CD4-positive, alpha-beta T cell treated with Interleukin-12 subunit alpha and Interleukin-12 subunit beta, for 1 hour (primary cell): ENCODE results near the gene CCDC73.
A peak's percentile ranks its signal among the peaks of the same experiment; 100 is the strongest.
"Not testable (repeated sequence)": the region's sequence is repeated elsewhere in the genome, so short reads cannot be mapped to it uniquely, and the experiment has no call there.

Source experiments
- DNase-seq: peaks from one replicate; pipeline ENCODE4 v3.0.0-alpha.2; 2020

Gene CCDC73

GRCh38 chr11:32794439-32794838 lies at the start of gene CCDC73:
Gene CCDC73 (minus strand): TSS chr11:32794662. CDS start chr11:32760243, 34,419 bp downstream.
- no peak for DNase-seq

- DNase-seq, result no peak
These were observed 49.1 kb upstream of the CCDC73 start for GRCh38 chr11:32843544-32843943.

GRCh38 chr11:32840587-32840986 lies 46.1 kb upstream of the CCDC73 start:
- DNase-seq, result no peak

- no peak for DNase-seq
These were observed 44.8 kb upstream of the CCDC73 start for GRCh38 chr11:32839308-32839707.

GRCh38 chr11:32838505-32839274 lies 44.2 kb upstream of the CCDC73 start:
- no peak for DNase-seq

- no peak for DNase-seq
These were observed 42.5 kb upstream of the CCDC73 start for GRCh38 chr11:32836946-32837345.

- no peak for DNase-seq
These were observed 39.5 kb upstream of the CCDC73 start for GRCh38 chr11:32833921-32834320.

- no peak for DNase-seq
These were observed 36.8 kb upstream of the CCDC73 start for GRCh38 chr11:32831221-32831620.

- DNase-seq, result no peak
These were observed 36.3 kb upstream of the CCDC73 start for GRCh38 chr11:32830796-32831195.

GRCh38 chr11:32830413-32830738 lies 35.9 kb upstream of the CCDC73 start:
- no peak for DNase-seq

GRCh38 chr11:32829680-32830412 lies 35.4 kb upstream of the CCDC73 start, which contains the start of gene PRRG4:
Gene PRRG4 (plus strand): TSS chr11:32829927. CDS start chr11:32830530, 603 bp downstream.
- peak; percentile 21 for DNase-seq

- DNase-seq, result peak; percentile 1
These were observed 34.8 kb upstream of the CCDC73 start for GRCh38 chr11:32829157-32829679.

- DNase-seq, result no peak
These were observed 32.8 kb upstream of the CCDC73 start for GRCh38 chr11:32827276-32827675.

- DNase-seq, result no peak
These were observed 31.7 kb upstream of the CCDC73 start for GRCh38 chr11:32826113-32826512.

GRCh38 chr11:32823617-32824016 lies 29.2 kb upstream of the CCDC73 start:
- DNase-seq, result not testable (repeated sequence)

GRCh38 chr11:32821917-32822560 lies 27.6 kb upstream of the CCDC73 start:
- DNase-seq, result no peak

- no peak for DNase-seq
These were observed 27.1 kb upstream of the CCDC73 start for GRCh38 chr11:32821517-32821916.

GRCh38 chr11:32820497-32820896 lies 26.0 kb upstream of the CCDC73 start:
- DNase-seq, result no peak

GRCh38 chr11:32819187-32819586 lies 24.7 kb upstream of the CCDC73 start:
- no peak for DNase-seq

GRCh38 chr11:32817852-32818183 lies 23.4 kb upstream of the CCDC73 start:
- DNase-seq, result no peak

GRCh38 chr11:32817181-32817851 lies 22.9 kb upstream of the CCDC73 start:
- DNase-seq, result no peak

GRCh38 chr11:32809313-32809712 lies 14.9 kb upstream of the CCDC73 start:
- peak; percentile 36 for DNase-seq

GRCh38 chr11:32796425-32796824 lies 2.0 kb upstream of the CCDC73 start:
- DNase-seq, result no peak
